DMS53 treated with DMSO at 0.1 percent for 48 hours (cell line): ENCODE measurements around the gene COL4A1.

Experiments
- DNase-seq: peaks from one replicate; lab custom pipeline; 2025; ENCODE audit not compliant: unreplicated experiment; lab: John Stamatoyannopoulos, UW

COL4A1 gene

GRCh38 chr13:110239280-110240125 lies 67.5 kb downstream of the COL4A1 start:
- no peak for DNase-seq

- no peak for DNase-seq
These were observed 68.2 kb downstream of the COL4A1 start for GRCh38 chr13:110238818-110239195.

GRCh38 chr13:110237875-110238817 lies 68.8 kb downstream of the COL4A1 start:
- DNase-seq = no peak

GRCh38 chr13:110236831-110237261 lies 70.1 kb downstream of the COL4A1 start:
- no peak for DNase-seq

- no peak for DNase-seq
These were observed 70.5 kb downstream of the COL4A1 start for GRCh38 chr13:110236431-110236830.

GRCh38 chr13:110234532-110234931 lies 72.4 kb downstream of the COL4A1 start:
- no peak for DNase-seq

- DNase-seq = no peak
These were observed 73.0 kb downstream of the COL4A1 start for GRCh38 chr13:110233951-110234280.

- no peak for DNase-seq
These were observed 73.6 kb downstream of the COL4A1 start for GRCh38 chr13:110233181-110233950.

- DNase-seq = no peak
These were observed 74.2 kb downstream of the COL4A1 start for GRCh38 chr13:110232756-110233155.

- DNase-seq = no peak
These were observed 74.8 kb downstream of the COL4A1 start for GRCh38 chr13:110232142-110232541.

- DNase-seq = no peak
These were observed 75.5 kb downstream of the COL4A1 start for GRCh38 chr13:110231348-110232047.

GRCh38 chr13:110230661-110231347 lies 76.2 kb downstream of the COL4A1 start:
- no peak for DNase-seq

- DNase-seq = no peak
These were observed 76.9 kb downstream of the COL4A1 start for GRCh38 chr13:110229905-110230563.

- no peak for DNase-seq
These were observed 77.7 kb downstream of the COL4A1 start for GRCh38 chr13:110228936-110229904.

- DNase-seq = no peak
These were observed 78.9 kb downstream of the COL4A1 start for GRCh38 chr13:110227864-110228643.

- DNase-seq = no peak
These were observed 79.5 kb downstream of the COL4A1 start for GRCh38 chr13:110227416-110227815.
